Suprapubic skin (tissue), 4 donors: Measurements from ENCODE around the gene ARAF.

Source experiments
- CTCF ChIP-seq, 2 donors: fragments of 200-600 bp in 1 of 2; fragments of 450-650 bp in 1 of 2; sonication (generic) in 1 of 2; IDR thresholded peaks; one replicate each; pipeline ENCODE4 v1.5.1; 2016 to 2019; ENCODE audit warnings: antibody characterized with exemption in 2 of 2, mild to moderate bottlenecking in 1 of 2, moderate library complexity in 1 of 2
- EP300 ChIP-seq: sonication (generic); formaldehyde crosslinking; IDR thresholded peaks from one replicate; pipeline ENCODE4 v1.6.1; 2017; ENCODE audit warnings: antibody characterized with exemption
- POLR2A ChIP-seq, 2 donors: fragments of 450-650 bp; IDR thresholded peaks; one replicate each; pipeline ENCODE4 v1.6.1; 2017; ENCODE audit warnings: antibody characterized with exemption in 2 of 2, mild to moderate bottlenecking in 2 of 2, moderate library complexity in 2 of 2
- POLR2AphosphoS5 ChIP-seq, 3 donors: sonication (generic); formaldehyde crosslinking; IDR thresholded peaks; one replicate each; pipeline ENCODE4 v1.6.1; 2017; ENCODE audit warnings: antibody characterized with exemption in 3 of 3

DNA sequence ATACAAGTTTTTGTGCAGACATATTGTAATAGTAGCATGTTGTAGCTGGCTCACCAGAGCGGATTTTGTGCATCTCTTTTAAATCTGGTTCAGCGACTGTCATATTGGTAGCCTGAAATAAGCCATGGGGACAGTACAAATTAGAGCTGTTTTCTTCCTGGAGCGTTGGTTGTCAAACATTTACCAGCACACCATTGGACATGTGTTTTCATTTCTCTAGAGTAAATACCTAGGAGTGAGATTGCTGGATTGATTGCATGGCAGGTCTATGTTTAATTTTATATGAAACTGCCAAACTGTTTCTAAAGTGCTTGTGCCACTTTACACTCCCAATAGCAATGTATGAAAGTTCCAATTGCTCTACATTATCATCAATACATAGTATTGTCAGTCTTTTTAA lies 2.6 kb upstream of the ARAF start:
- TF ChIP-seq CTCF (IDR thresholded peaks at IDR 0.05) (no peak), POLR2A (IDR thresholded peaks at IDR 0.05) (no peak), POLR2AphosphoS5 (IDR thresholded peaks at IDR 0.05) (no peak), EP300 (no peak)
